K562 (cell line): ENCODE results near the gene PHLDB2. TPM values are rescaled to one million over a fixed set of nuclear protein-coding genes. Genes with fewer than 3 reads are reported as not detected.

ENCODE experiments used
- ATAC-seq: fragments of 200-7000 bp; cut with Tn5 transposase; 3 replicates; pipeline ENCODE4 v1.9.1; 2020; ENCODE audit warnings: moderate library complexity
- BruUV-seq: library from RNA; stranded (reverse); fragments of 400-500 nt; replicated peaks from 2 replicates; lab custom pipeline; 2021; lab: Mats Ljungman, UMichigan
- CTCF ChIA-PET: fragments of 300-600 bp; formaldehyde crosslinking; extraction: SDS; loops from one replicate; lab custom pipeline; 2021; ENCODE audit warnings: low intra/inter-chr PET ratio; lab: Yijun Ruan, JAX
- POLR2A ChIA-PET: fragments of 300-600, 350-650 bp; sonication (Branson Sonifier 250); formaldehyde crosslinking; extraction: SDS; loops from one replicate; lab custom pipeline; 2021; ENCODE audit warnings: antibody characterized with exemption, inconsistent platforms; lab: Yijun Ruan, JAX
- DNase-seq, 4 experiments: peaks; one replicate each; pipeline versions ENCODE4 v3.0.0 to v3.0.0-alpha.2; 2011 to 2018; ENCODE audit warnings: low spot score in 3 of 4, mixed read lengths in 3 of 4; ENCODE audit errors: extremely low read depth in 1 of 4
- FAIRE-seq: peaks from 2 replicates; lab custom pipeline; 2011; peaks lifted over from hg19 to GRCh38; lab: Jason Lieb, UNC
- H2AFZ ChIP-seq: 2 replicates; pipeline ENCODE4 v1.6.0; 2011; ENCODE audit warnings: low read depth, low read length, control low read depth, inconsistent platforms
- H3K27ac ChIP-seq: fragments of 200-600 bp; 3 replicates; pipeline ENCODE4 v1.8.0; 2011; ENCODE audit warnings: low read depth, mild to moderate bottlenecking, control low read depth, inconsistent platforms, low read length, moderate library complexity, mixed read lengths; ENCODE audit errors: extremely low read depth
- H3K27me3 ChIP-seq, 2 experiments: fragments of 300-600 bp in 1 of 2; 2 replicates in 1 of 2; 3 replicates in 1 of 2; pipeline versions ENCODE4 v1.6.0 to v1.8.0; 2011; ENCODE audit warnings: inconsistent platforms in 2 of 2, low read length in 2 of 2, mild to moderate bottlenecking in 1 of 2, mixed read lengths in 1 of 2, moderate library complexity in 1 of 2; ENCODE audit not compliant: control insufficient read depth in 2 of 2, insufficient read depth in 2 of 2
- H3K36me3 ChIP-seq: fragments of 300-600 bp; 3 replicates; pipeline ENCODE4 v1.8.0; 2011; ENCODE audit warnings: mild to moderate bottlenecking, low read length, inconsistent platforms; ENCODE audit not compliant: control insufficient read depth, insufficient read depth
- H3K4me1 ChIP-seq, 2 experiments: fragments of 200-600 bp in 1 of 2; replicated peaks in 1 of 2; 2 replicates in 1 of 2; 3 replicates in 1 of 2; pipeline versions ENCODE4 v1.5.1 to v1.8.0; 2011; ENCODE audit warnings: inconsistent platforms in 2 of 2, low read length in 2 of 2, mild to moderate bottlenecking in 1 of 2, mixed read lengths in 1 of 2, moderate library complexity in 1 of 2; ENCODE audit not compliant: control insufficient read depth in 2 of 2, insufficient read depth in 2 of 2
- H3K4me2 ChIP-seq: 2 replicates; pipeline ENCODE4 v1.6.1; 2011; ENCODE audit warnings: low read length, control low read depth, inconsistent platforms, mixed read lengths; ENCODE audit not compliant: insufficient read depth
- H3K4me3 ChIP-seq: fragments of 200-600 bp; sonication (generic), shearing (Covaris generic); 2 replicates; pipeline ENCODE4 v1.5.1; 2016; ENCODE audit warnings: control low read depth, inconsistent platforms
- H3K79me2 ChIP-seq: fragments of 200-600 bp; 3 replicates; pipeline ENCODE4 v1.8.0; 2011; ENCODE audit warnings: low read length, inconsistent platforms; ENCODE audit not compliant: control insufficient read depth, insufficient read depth
- H3K9ac ChIP-seq, 2 experiments: 2 replicates each; pipeline versions ENCODE4 v1.6.0 to v1.6.1; 2011; ENCODE audit warnings: low read depth in 2 of 2, low read length in 2 of 2, control low read depth in 1 of 2, inconsistent platforms in 1 of 2, mild to moderate bottlenecking in 1 of 2, mixed read lengths in 1 of 2; ENCODE audit not compliant: insufficient read depth in 1 of 2
- H3K9me1 ChIP-seq: one replicate; pipeline ENCODE4 v1.6.0; 2011; ENCODE audit warnings: inconsistent platforms, mild to moderate bottlenecking, low read length, moderate library complexity; ENCODE audit not compliant: control insufficient read depth, insufficient read depth
- H3K9me3 ChIP-seq: replicated peaks from 2 replicates; pipeline ENCODE4 v1.5.1; 2011; ENCODE audit warnings: low read depth, low read length, inconsistent platforms; ENCODE audit not compliant: control insufficient read depth, insufficient read depth
- H4K20me1 ChIP-seq: replicated peaks from 2 replicates; pipeline ENCODE4 v1.6.1; 2011; ENCODE audit warnings: low read length, inconsistent platforms, mixed read lengths; ENCODE audit not compliant: control insufficient read depth, insufficient read depth
- BDP1 ChIP-seq: IDR thresholded peaks from 3 replicates; pipeline ENCODE4 v1.6.1; 2011; ENCODE audit not compliant: insufficient read length, insufficient read depth
- CREB3 ChIP-seq: fragments of 450-650 bp; conservative IDR thresholded peaks from 2 replicates; pipeline ENCODE4 v1.6.1; 2016; ENCODE audit warnings: missing genetic modification characterization, low read depth, mild to moderate bottlenecking, missing compliant biosample characterization, moderate library complexity
- CREM ChIP-seq: IDR thresholded peaks from 2 replicates; pipeline ENCODE4 v1.6.1; 2014; ENCODE audit warnings: antibody characterized with exemption, low read depth
- ESRRA ChIP-seq: fragments of 450-650 bp; IDR thresholded peaks from 2 replicates; pipeline ENCODE4 v1.6.1; 2014; ENCODE audit warnings: low read depth, mild to moderate bottlenecking, moderate library complexity, borderline replicate concordance
- IRF9 ChIP-seq: fragments of 450-650 bp; IDR thresholded peaks from 2 replicates; pipeline ENCODE4 v1.6.1; 2016; ENCODE audit warnings: missing biosample characterization, missing genetic modification characterization
- KDM5B ChIP-seq: fragments of 200-600 bp; sonication (generic); IDR thresholded peaks from 2 replicates; pipeline ENCODE4 v1.6.1; 2012; ENCODE audit warnings: low read depth, mild to moderate bottlenecking, moderate library complexity, low read length, control low read depth, inconsistent platforms; ENCODE audit not compliant: insufficient replicate concordance
- LARP7 ChIP-seq: fragments of 450-650 bp; IDR thresholded peaks from 2 replicates; pipeline ENCODE4 v1.6.1; 2016
- MBD2 ChIP-seq: sonication (generic); IDR thresholded peaks from 2 replicates; pipeline ENCODE4 v1.6.1; 2016; ENCODE audit warnings: low read depth, borderline replicate concordance
- MIER1 ChIP-seq: fragments of 450-650 bp; IDR thresholded peaks from 2 replicates; pipeline ENCODE4 v1.6.1; 2016; ENCODE audit warnings: antibody characterized with exemption, mild to moderate bottlenecking, low read depth
- RBM14 ChIP-seq: fragments of 200-400 bp; formaldehyde crosslinking; IDR thresholded peaks from 2 replicates; pipeline ENCODE4 v1.6.1; 2018; ENCODE audit warnings: low read depth, mild to moderate bottlenecking, low read length, moderate library complexity, borderline replicate concordance; ENCODE audit not compliant: insufficient read depth
- SRSF1 ChIP-seq: fragments of 200-400 bp; formaldehyde crosslinking; IDR thresholded peaks from 2 replicates; pipeline ENCODE4 v1.6.1; 2017; ENCODE audit warnings: mild to moderate bottlenecking, low read depth, low read length, moderate library complexity
- TAF15 ChIP-seq: fragments of 200-400 bp; formaldehyde crosslinking; IDR thresholded peaks from 2 replicates; pipeline ENCODE4 v1.6.1; 2017; ENCODE audit warnings: mild to moderate bottlenecking, low read depth, low read length, moderate library complexity
- U2AF2 ChIP-seq: fragments of 200-400 bp; formaldehyde crosslinking; optimal IDR thresholded peaks from 2 replicates; pipeline ENCODE3; 2017; ENCODE audit warnings: low read depth, mild to moderate bottlenecking, low read length
- ZNF324 ChIP-seq: fragments of 250-450 bp; sonication (Bioruptor Pico); IDR thresholded peaks from 2 replicates; pipeline ENCODE4 v1.4.0; 2020; ENCODE audit warnings: mild to moderate bottlenecking
- ZNF384 ChIP-seq: IDR thresholded peaks from 2 replicates; pipeline ENCODE4 v1.6.1; 2012; ENCODE audit warnings: low read depth, low read length, improper control_type of control experiment
- ZNF589 ChIP-seq: fragments of 200-800 bp; sonication (Bioruptor generic); IDR thresholded peaks from 2 replicates; pipeline ENCODE4 v1.6.1; 2016; ENCODE audit warnings: low read depth, missing genetic modification characterization, missing compliant biosample characterization
- WGBS: fragments of 100-300 bp; shearing (Covaris generic); methylation state at CpG from one replicate; pipeline ENCODE4 v1.1.6; 2016; ENCODE audit warnings: low coverage, mixed read lengths; ENCODE audit not compliant: insufficient coverage; ENCODE audit errors: missing lambda C conversion rate; 5-methylcytosine and 5-hydroxymethylcytosine counted together
- in situ Hi-C: fragments of 300-500 bp; cut with MboI; formaldehyde crosslinking; loops from 4 replicates; pipeline ENCODE4 v1.15.0; 2018; ENCODE audit warnings: inconsistent platforms, mixed read lengths
- intact Hi-C: fragments of 100-400 bp; cut with micrococcal nuclease; formaldehyde crosslinking; loops from 2 replicates; pipeline ENCODE4 v1.14.2; 2022
- polyA plus RNA-seq, 8 experiments: library from polyadenylated mRNA; depleted of rRNA in 4 of 8; stranded (reverse) in 5 of 8; unstranded in 3 of 8; fragments of >200 nt; fragmentation: Nextera tagmentation in 2 of 8; fragmentation: Illumina TruSeq in 1 of 8; extraction: Ambion mirVana in 2 of 8; extraction: Trizol in 1 of 8; gene quantifications; 2 replicates each; pipeline versions ENCODE4 v1.2.1 to v1.2.3, GENCODE V29; 2011 to 2014; ENCODE audit warnings: inconsistent platforms in 1 of 8, missing spikeins in 1 of 8
- total RNA-seq, 7 experiments: library from RNA; depleted of rRNA in 6 of 7; stranded (reverse); fragments of >200 nt in 6 of 7; fragmentation: Illumina TruSeq in 2 of 7; extraction: Trizol in 2 of 7; gene quantifications; 2 replicates each; pipeline versions ENCODE4 v1.2.1 to v1.2.3, GENCODE V29; 2011 to 2021; ENCODE audit warnings: low replicate concordance in 1 of 7

The PHLDB2 gene
- total and polyA plus RNA-seq, 9 of the 15 experiments (the other 6 are each of a cell fraction or from before 2014, with no cell fraction given) = 0.04 TPM; not detected in 8

GRCh38 chr3:111981457-111981763, 122.3 kb downstream of the PHLDB2 start:
- ChIA-PET CTCF (no interaction called here), POLR2A (no interaction called here)
- peaks cover 12% of the 10 kb centered on the region; the same call in 1 of the 3 replicates for H3K36me3 ChIP-seq
- no peaks in the 10 kb centered on the region; a peak in 2 of 5 replicates for H3K4me1 ChIP-seq
- H3K9me3 ChIP-seq = no peaks in the 10 kb centered on the region
- TF ChIP-seq MIER1 (no peak), MBD2 (no peak), ZNF324 (CRISPR knock-in tag) (no peak), BDP1 (no peak)
- H3K4me3 ChIP-seq = no peak overlapping the region
- intact Hi-C loops (no loop called here), in situ Hi-C loops (no loop called here)
- no peak overlapping the region for H3K27ac ChIP-seq
- no peaks in the 10 kb centered on the region for H3K27me3 ChIP-seq
- peaks cover 25% of the 10 kb centered on the region for H3K79me2 ChIP-seq
- DNase-seq = no peak
- BruUV-seq = no TSS peak
- H3K9ac ChIP-seq = no peak overlapping the region
- no peaks in the 10 kb centered on the region for H3K9me1 ChIP-seq
- H3K4me2 ChIP-seq = no peak overlapping the region
- ATAC-seq = no peak
- FAIRE-seq = no peak
- no peaks in the 10 kb centered on the region for H4K20me1 ChIP-seq
- 71% methylated on average over 1 of the region's 3 CpGs for WGBS
- no peak overlapping the region for H2AFZ ChIP-seq

- no peak overlapping the region for H3K9ac ChIP-seq
- no peaks in the 10 kb centered on the region for H4K20me1 ChIP-seq
- FAIRE-seq = no peak
- H3K9me1 ChIP-seq = no peaks in the 10 kb centered on the region
- no peak for ATAC-seq
- intact Hi-C loops = no loop called here
- ChIA-PET CTCF (no interaction called here), POLR2A (no interaction called here)
- no peaks in the 10 kb centered on the region for H3K27me3 ChIP-seq
- WGBS = 67% methylated on average over 2 of the region's 2 CpGs
- DNase-seq = no peak
- H2AFZ ChIP-seq = no peak overlapping the region
- H3K9me3 ChIP-seq = no peaks in the 10 kb centered on the region
- H3K79me2 ChIP-seq = peaks cover 17% of the 10 kb centered on the region
- H3K4me2 ChIP-seq = no peak overlapping the region
- in situ Hi-C loops = no loop called here
- H3K27ac ChIP-seq = no peak overlapping the region
- no peak overlapping the region for H3K4me3 ChIP-seq
- H3K4me1 ChIP-seq = no peaks in the 10 kb centered on the region
- no TSS peak for BruUV-seq
- H3K36me3 ChIP-seq = peaks cover 28% of the 10 kb centered on the region
- no peak for TF ChIP-seq RBM14
- no peak for TF ChIP-seq SRSF1
- no peak for TF ChIP-seq LARP7
- no peak for TF ChIP-seq TAF15
- no peak for TF ChIP-seq U2AF2
- TF ChIP-seq CREM = no peak
- no peak for TF ChIP-seq ESRRA
- TF ChIP-seq KDM5B = no peak
- no peak for TF ChIP-seq ZNF589
- TF ChIP-seq IRF9 (tag) = no peak
- TF ChIP-seq ZNF384 = no peak
- no peak for TF ChIP-seq CREB3 (tag)
Observed at GRCh38 chr3:111984636-111985298, 125.7 kb downstream of the PHLDB2 start.
